K562 (cell line): Measurements from ENCODE around the gene CCDC69. TPM values are rescaled to one million over a fixed set of nuclear protein-coding genes. Genes with fewer than 3 reads are reported as not detected.

Experiments used
- ATAC-seq: fragments of 200-7000 bp; cut with Tn5 transposase; 3 replicates; pipeline ENCODE4 v1.9.1; 2020; ENCODE audit warnings: moderate library complexity
- BruUV-seq: library from RNA; stranded (reverse); fragments of 400-500 nt; replicated peaks from 2 replicates; lab custom pipeline; 2021; lab: Mats Ljungman, UMichigan
- CTCF ChIA-PET: fragments of 300-600 bp; formaldehyde crosslinking; extraction: SDS; loops from one replicate; lab custom pipeline; 2021; ENCODE audit warnings: low intra/inter-chr PET ratio; lab: Yijun Ruan, JAX
- POLR2A ChIA-PET: fragments of 300-600, 350-650 bp; sonication (Branson Sonifier 250); formaldehyde crosslinking; extraction: SDS; loops from one replicate; lab custom pipeline; 2021; ENCODE audit warnings: antibody characterized with exemption, inconsistent platforms; lab: Yijun Ruan, JAX
- DNase-seq, 4 experiments: peaks; one replicate each; pipeline versions ENCODE4 v3.0.0 to v3.0.0-alpha.2; 2011 to 2018; ENCODE audit warnings: low spot score in 3 of 4, mixed read lengths in 3 of 4; ENCODE audit errors: extremely low read depth in 1 of 4
- FAIRE-seq: peaks from 2 replicates; lab custom pipeline; 2011; peaks lifted over from hg19 to GRCh38; lab: Jason Lieb, UNC
- H2AFZ ChIP-seq: 2 replicates; pipeline ENCODE4 v1.6.0; 2011; ENCODE audit warnings: low read depth, low read length, control low read depth, inconsistent platforms
- H3K27ac ChIP-seq: fragments of 200-600 bp; 3 replicates; pipeline ENCODE4 v1.8.0; 2011; ENCODE audit warnings: low read depth, mild to moderate bottlenecking, control low read depth, inconsistent platforms, low read length, moderate library complexity, mixed read lengths; ENCODE audit errors: extremely low read depth
- H3K27me3 ChIP-seq, 2 experiments: fragments of 300-600 bp in 1 of 2; 2 replicates in 1 of 2; 3 replicates in 1 of 2; pipeline versions ENCODE4 v1.6.0 to v1.8.0; 2011; ENCODE audit warnings: inconsistent platforms in 2 of 2, low read length in 2 of 2, mild to moderate bottlenecking in 1 of 2, mixed read lengths in 1 of 2, moderate library complexity in 1 of 2; ENCODE audit not compliant: control insufficient read depth in 2 of 2, insufficient read depth in 2 of 2
- H3K36me3 ChIP-seq: fragments of 300-600 bp; 3 replicates; pipeline ENCODE4 v1.8.0; 2011; ENCODE audit warnings: mild to moderate bottlenecking, low read length, inconsistent platforms; ENCODE audit not compliant: control insufficient read depth, insufficient read depth
- H3K4me1 ChIP-seq, 2 experiments: fragments of 200-600 bp in 1 of 2; replicated peaks in 1 of 2; 2 replicates in 1 of 2; 3 replicates in 1 of 2; pipeline versions ENCODE4 v1.5.1 to v1.8.0; 2011; ENCODE audit warnings: inconsistent platforms in 2 of 2, low read length in 2 of 2, mild to moderate bottlenecking in 1 of 2, mixed read lengths in 1 of 2, moderate library complexity in 1 of 2; ENCODE audit not compliant: control insufficient read depth in 2 of 2, insufficient read depth in 2 of 2
- H3K4me2 ChIP-seq: 2 replicates; pipeline ENCODE4 v1.6.1; 2011; ENCODE audit warnings: low read length, control low read depth, inconsistent platforms, mixed read lengths; ENCODE audit not compliant: insufficient read depth
- H3K4me3 ChIP-seq: fragments of 200-600 bp; sonication (generic), shearing (Covaris generic); 2 replicates; pipeline ENCODE4 v1.5.1; 2016; ENCODE audit warnings: control low read depth, inconsistent platforms
- H3K79me2 ChIP-seq: fragments of 200-600 bp; 3 replicates; pipeline ENCODE4 v1.8.0; 2011; ENCODE audit warnings: low read length, inconsistent platforms; ENCODE audit not compliant: control insufficient read depth, insufficient read depth
- H3K9ac ChIP-seq, 2 experiments: 2 replicates each; pipeline versions ENCODE4 v1.6.0 to v1.6.1; 2011; ENCODE audit warnings: low read depth in 2 of 2, low read length in 2 of 2, control low read depth in 1 of 2, inconsistent platforms in 1 of 2, mild to moderate bottlenecking in 1 of 2, mixed read lengths in 1 of 2; ENCODE audit not compliant: insufficient read depth in 1 of 2
- H3K9me1 ChIP-seq: one replicate; pipeline ENCODE4 v1.6.0; 2011; ENCODE audit warnings: inconsistent platforms, mild to moderate bottlenecking, low read length, moderate library complexity; ENCODE audit not compliant: control insufficient read depth, insufficient read depth
- H3K9me3 ChIP-seq: replicated peaks from 2 replicates; pipeline ENCODE4 v1.5.1; 2011; ENCODE audit warnings: low read depth, low read length, inconsistent platforms; ENCODE audit not compliant: control insufficient read depth, insufficient read depth
- H4K20me1 ChIP-seq: replicated peaks from 2 replicates; pipeline ENCODE4 v1.6.1; 2011; ENCODE audit warnings: low read length, inconsistent platforms, mixed read lengths; ENCODE audit not compliant: control insufficient read depth, insufficient read depth
- BHLHE40 ChIP-seq: IDR thresholded peaks from 2 replicates; pipeline ENCODE4 v1.6.1; 2011; ENCODE audit warnings: low read length, improper control_type of control experiment
- CBX3 ChIP-seq, 2 experiments: IDR thresholded peaks; 1 replicate in 1 of 2; 2 replicates in 1 of 2; pipeline ENCODE4 v1.6.1; 2012; ENCODE audit warnings: inconsistent platforms in 2 of 2, low read length in 2 of 2, borderline replicate concordance in 1 of 2, control low read depth in 1 of 2
- ELF2 ChIP-seq: fragments of 250-450 bp; sonication (Bioruptor Pico); IDR thresholded peaks from 2 replicates; pipeline ENCODE4 v1.5.0; 2021; ENCODE audit warnings: mild to moderate bottlenecking
- HMGN3 ChIP-seq: IDR thresholded peaks from 2 replicates; pipeline ENCODE4 v1.6.1; 2011; ENCODE audit warnings: borderline replicate concordance, low read depth, mild to moderate bottlenecking, mixed read lengths, low read length; ENCODE audit not compliant: insufficient read length; ENCODE audit errors: extremely low read depth
- KAT7 ChIP-seq: sonication (generic); formaldehyde crosslinking; IDR thresholded peaks from 2 replicates; pipeline ENCODE4 v1.8.0; 2022; ENCODE audit warnings: missing genetic modification reagents, mild to moderate bottlenecking, borderline replicate concordance
- MAZ ChIP-seq, 2 experiments: fragments of 450-650 bp in 1 of 2; sonication (generic) in 1 of 2; formaldehyde crosslinking; IDR thresholded peaks in 1 of 2; conservative IDR thresholded peaks in 1 of 2; 2 replicates each; pipeline versions ENCODE4 v1.4.0 to v1.5.0; 2020; ENCODE audit warnings: mild to moderate bottlenecking in 1 of 2, missing genetic modification reagents in 1 of 2
- MIER1 ChIP-seq: fragments of 450-650 bp; IDR thresholded peaks from 2 replicates; pipeline ENCODE4 v1.6.1; 2016; ENCODE audit warnings: antibody characterized with exemption, mild to moderate bottlenecking, low read depth
- NCOA2 ChIP-seq, 2 experiments: fragments of 450-650 bp; IDR thresholded peaks; 2 replicates each; pipeline ENCODE4 v1.6.1; 2018; ENCODE audit warnings: mild to moderate bottlenecking in 2 of 2, moderate library complexity in 1 of 2; ENCODE audit not compliant: partially characterized antibody in 2 of 2
- RBM25 ChIP-seq: fragments of 200-400 bp; formaldehyde crosslinking; IDR thresholded peaks from 2 replicates; pipeline ENCODE4 v1.6.1; 2018; ENCODE audit warnings: low read length, low read depth, moderate library complexity; ENCODE audit not compliant: severe bottlenecking
- SETDB1 ChIP-seq: IDR thresholded peaks from one replicate; pipeline ENCODE4 v1.6.1; 2012; ENCODE audit warnings: low read length, control low read depth, inconsistent platforms
- SMAD3 ChIP-seq: fragments of 450-650 bp; formaldehyde crosslinking; conservative IDR thresholded peaks from 2 replicates; pipeline ENCODE4 v1.4.0; 2020; ENCODE audit warnings: mild to moderate bottlenecking
- SMARCC2 ChIP-seq: fragments of 450-650 bp; IDR thresholded peaks from 2 replicates; pipeline ENCODE4 v1.6.1; 2017; ENCODE audit warnings: antibody characterized with exemption, moderate library complexity, mild to moderate bottlenecking, low read depth
- ZFP36 ChIP-seq: fragments of 150-350 bp; IDR thresholded peaks from 2 replicates; pipeline ENCODE4 v1.6.1; 2018; ENCODE audit warnings: low read length, low read depth; ENCODE audit not compliant: partially characterized antibody
- ZNF263 ChIP-seq: sonication (generic); formaldehyde crosslinking; IDR thresholded peaks from 2 replicates; pipeline ENCODE4 v1.8.0; 2022; ENCODE audit warnings: mild to moderate bottlenecking, missing genetic modification reagents, borderline replicate concordance
- ZNF280A ChIP-seq: fragments of 450-650 bp; IDR thresholded peaks from 2 replicates; pipeline ENCODE4 v1.6.1; 2018; ENCODE audit warnings: mild to moderate bottlenecking, low read depth; ENCODE audit not compliant: partially characterized antibody
- WGBS: fragments of 100-300 bp; shearing (Covaris generic); methylation state at CpG from one replicate; pipeline ENCODE4 v1.1.6; 2016; ENCODE audit warnings: low coverage, mixed read lengths; ENCODE audit not compliant: insufficient coverage; ENCODE audit errors: missing lambda C conversion rate; 5-methylcytosine and 5-hydroxymethylcytosine counted together
- in situ Hi-C: fragments of 300-500 bp; cut with MboI; formaldehyde crosslinking; loops from 4 replicates; pipeline ENCODE4 v1.15.0; 2018; ENCODE audit warnings: inconsistent platforms, mixed read lengths
- intact Hi-C: fragments of 100-400 bp; cut with micrococcal nuclease; formaldehyde crosslinking; loops from 2 replicates; pipeline ENCODE4 v1.14.2; 2022
- polyA plus RNA-seq, 8 experiments: library from polyadenylated mRNA; depleted of rRNA in 4 of 8; stranded (reverse) in 5 of 8; unstranded in 3 of 8; fragments of >200 nt; fragmentation: Nextera tagmentation in 2 of 8; fragmentation: Illumina TruSeq in 1 of 8; extraction: Ambion mirVana in 2 of 8; extraction: Trizol in 1 of 8; gene quantifications; 2 replicates each; pipeline versions ENCODE4 v1.2.1 to v1.2.3, GENCODE V29; 2011 to 2014; ENCODE audit warnings: inconsistent platforms in 1 of 8, missing spikeins in 1 of 8
- total RNA-seq, 7 experiments: library from RNA; depleted of rRNA in 6 of 7; stranded (reverse); fragments of >200 nt in 6 of 7; fragmentation: Illumina TruSeq in 2 of 7; extraction: Trizol in 2 of 7; gene quantifications; 2 replicates each; pipeline versions ENCODE4 v1.2.1 to v1.2.3, GENCODE V29; 2011 to 2021; ENCODE audit warnings: low replicate concordance in 1 of 7

CCDC69 gene
- total and polyA plus RNA-seq, 9 of the 15 experiments (the other 6 are each of a cell fraction or from before 2014, with no cell fraction given) = 0.65 to 12.2 (median 7.6) TPM

GRCh38 chr5:151142933-151143332 is 81.0 kb downstream of the CCDC69 start:
- H3K27me3 ChIP-seq = peaks cover 21 to 65% of the 10 kb centered on the region in 2 experiments; a peak in 3 of 5 replicates
- H3K9ac ChIP-seq = no peak overlapping the region
- no peak overlapping the region for H3K4me2 ChIP-seq
- ChIA-PET CTCF (no interaction called here), POLR2A (interaction anchor here (0.6 to 1.3 kb wide), 2 partner anchors 17 to 333 kb away, joined by 3 to 5 read pairs; no protein-coding TSS in a partner anchor)
- H3K9me3 ChIP-seq = no peaks in the 10 kb centered on the region
- no peak for FAIRE-seq
- no TSS peak for BruUV-seq
- no peaks in the 10 kb centered on the region for H3K79me2 ChIP-seq
- 22% methylated on average over 1 of the region's 1 CpG for whole genome bisulfite sequencing
- no peak overlapping the region for H3K27ac ChIP-seq
- in situ Hi-C loops (no loop called here), intact Hi-C loops (no loop called here)
- no peak overlapping the region for H3K4me3 ChIP-seq
- H3K36me3 ChIP-seq = no peaks in the 10 kb centered on the region
- ATAC-seq = no peak
- no peak overlapping the region for H2AFZ ChIP-seq
- DNase-seq = no peak
- no peaks in the 10 kb centered on the region; the same call in 1 of the 2 replicates for H4K20me1 ChIP-seq
- H3K9me1 ChIP-seq = no peaks in the 10 kb centered on the region
- no peaks in the 10 kb centered on the region for H3K4me1 ChIP-seq
- TF ChIP-seq SETDB1 = no peak
- no peak for TF ChIP-seq SMAD3
- TF ChIP-seq ZFP36 = peak; percentile 35
- no peak for TF ChIP-seq SMARCC2
- peak; percentile 42 for TF ChIP-seq RBM25
- TF ChIP-seq ELF2 = no peak
- no peak for TF ChIP-seq CBX3 (IDR thresholded peaks at IDR 0.05; ENCODE audit: borderline replicate concordance in 1 of 2, low read length in 2 of 2)
- TF ChIP-seq HMGN3 = no peak
- no peak for TF ChIP-seq MIER1
- TF ChIP-seq KAT7 = no peak
- no peak for TF ChIP-seq ZNF263 (CRISPR knock-in tag)
- TF ChIP-seq MAZ (CRISPR knock-in tag; conservative IDR thresholded peaks at IDR 0.05 in 1 of 2, IDR thresholded peaks at IDR 0.05 in 1 of 2) = no peak
- no peak for TF ChIP-seq BHLHE40
- no peak for TF ChIP-seq ZNF280A
- TF ChIP-seq NCOA2 (IDR thresholded peaks at IDR 0.05; ENCODE audit: partially characterized antibody in 2 of 2) = no peak
